HG03060 (cell line): Measurements from ENCODE around the gene N4BP2.
"Not testable (repeated sequence)": the region's sequence is repeated elsewhere in the genome, so short reads cannot be mapped to it uniquely, and the experiment has no call there.

ENCODE experiments used
- ATAC-seq: cut with Tn5 transposase; IDR thresholded peaks from one replicate; pipeline ENCODE4 v1.9.1; 2021; ENCODE audit warnings: low read depth, moderate number of reproducible peaks; ENCODE audit not compliant: unreplicated experiment

N4BP2 gene

GRCh38 chr4:40086421-40086820 lies 29.8 kb downstream of the N4BP2 start:
- ATAC-seq = no peak

GRCh38 chr4:40087799-40088366 lies 31.2 kb downstream of the N4BP2 start:
- no peak for ATAC-seq

- ATAC-seq = not testable (repeated sequence)
Measured at GRCh38 chr4:40093400-40093799, 36.8 kb downstream of the N4BP2 start.

- no peak for ATAC-seq
Measured at GRCh38 chr4:40099010-40099409, 42.4 kb downstream of the N4BP2 start.

- ATAC-seq = not testable (repeated sequence)
Measured at GRCh38 chr4:40107150-40107549, 50.5 kb downstream of the N4BP2 start.

GRCh38 chr4:40112027-40112792 lies 55.6 kb downstream of the N4BP2 start:
- no peak for ATAC-seq

GRCh38 chr4:40114206-40114605 lies 57.6 kb downstream of the N4BP2 start:
- ATAC-seq = no peak

- ATAC-seq = no peak
Measured at GRCh38 chr4:40118861-40119260, 62.2 kb downstream of the N4BP2 start.

- no peak for ATAC-seq
Measured at GRCh38 chr4:40119344-40119743, 62.7 kb downstream of the N4BP2 start.

GRCh38 chr4:40121515-40121914 lies 64.9 kb downstream of the N4BP2 start:
- no peak for ATAC-seq

- no peak for ATAC-seq
Measured at GRCh38 chr4:40122941-40123340, 66.3 kb downstream of the N4BP2 start.

- no peak for ATAC-seq
Measured at GRCh38 chr4:40124690-40125089, 68.0 kb downstream of the N4BP2 start.

GRCh38 chr4:40130401-40131036 lies 73.9 kb downstream of the N4BP2 start:
- no peak for ATAC-seq

- ATAC-seq = no peak
Measured at GRCh38 chr4:40132816-40133215, 76.2 kb downstream of the N4BP2 start.

GRCh38 chr4:40134206-40134917 lies 77.7 kb downstream of the N4BP2 start:
- ATAC-seq = no peak

- ATAC-seq = not testable (repeated sequence)
Measured at GRCh38 chr4:40136202-40136601, 79.6 kb downstream of the N4BP2 start.

GRCh38 chr4:40140196-40140595 lies 83.5 kb downstream of the N4BP2 start:
- no peak for ATAC-seq

- not testable (repeated sequence) for ATAC-seq
Measured at GRCh38 chr4:40140597-40140996, 83.9 kb downstream of the N4BP2 start.

GRCh38 chr4:40143926-40144508 lies 87.4 kb downstream of the N4BP2 start:
- ATAC-seq = no peak

- no peak for ATAC-seq
Measured at GRCh38 chr4:40144716-40145115, 88.1 kb downstream of the N4BP2 start.

- not testable (repeated sequence) for ATAC-seq
Measured at GRCh38 chr4:40147490-40147889, 90.8 kb downstream of the N4BP2 start.
